Pancreas (tissue), 10 donors: ENCODE data around the gene SH3BGRL2. TPM values are rescaled to one million over a fixed set of nuclear protein-coding genes. Genes with fewer than 3 reads are reported as not detected.
A peak's percentile ranks its signal among the peaks of the same experiment; 100 is the strongest.

Experiments used
- ATAC-seq, 4 donors: fragments of 200-7000 bp; cut with Tn5 transposase; one replicate each; pipeline versions ENCODE4 v1.8.0 to v1.9.1; 2020; ENCODE audit warnings: mild to moderate bottlenecking in 4 of 4, moderate library complexity in 4 of 4
- DNase-seq, 6 donors: peaks; one replicate each; pipeline ENCODE4 v3.0.0-alpha.2; 2020
- FAIRE-seq: peaks from 2 replicates; lab custom pipeline; 2012; peaks lifted over from hg19 to GRCh38; lab: Jason Lieb, UNC
- H3K27ac ChIP-seq, 4 donors: fragments of 200-600 bp; sonication (generic); 1 replicate in 3 of 4; 2 replicates in 1 of 4; pipeline versions ENCODE4 v1.5.0 to v1.8.0; 2020
- H3K27me3 ChIP-seq, 4 donors: fragments of 200-600 bp; one replicate each; pipeline ENCODE4 v1.8.0; 2021
- H3K36me3 ChIP-seq, 3 donors: fragments of 200-600 bp; sonication (generic) in 1 of 3; one replicate each; pipeline versions ENCODE4 v1.5.0 to v1.8.0; 2020 to 2021
- H3K4me1 ChIP-seq, 3 donors: fragments of 200-600 bp; one replicate each; pipeline ENCODE4 v1.8.0; 2021
- H3K4me3 ChIP-seq, 4 donors: fragments of 200-600 bp; sonication (generic) in 2 of 4; one replicate each; pipeline versions ENCODE4 v1.5.0 to v1.8.0; 2020 to 2021
- H3K9me3 ChIP-seq, 4 donors: fragments of 200-600 bp; one replicate each; pipeline ENCODE4 v1.8.0; 2021
- CTCF ChIP-seq, 4 donors: fragments of 200-600 bp; sonication (generic) in 3 of 4; IDR thresholded peaks; one replicate each; pipeline versions ENCODE4 v1.5.0 to v1.8.0; 2021; ENCODE audit warnings: antibody characterized with exemption in 4 of 4
- WGBS, 2 donors: extraction: QIAGEN DNeasy Blood & Tissue Kit; methylation state at CpG; one replicate each; pipeline ENCODE4 v1.1.7; 2013; 5-methylcytosine and 5-hydroxymethylcytosine counted together
- intact Hi-C, 3 donors: fragments of 100-400 bp; cut with DNase I; formaldehyde crosslinking; loops; one replicate each; pipeline versions ENCODE4 v1.11.1 to v1.14.2; 2022
- polyA plus RNA-seq, 2 donors: library from polyadenylated mRNA; stranded (reverse); fragments of 200-250 nt; gene quantifications; one replicate each; pipeline ENCODE4 v1.2.3, GENCODE V29; 2013
- total RNA-seq, 6 donors: library from RNA; stranded (reverse); fragmentation: NEBNext Ultra II Directional in 4 of 6; extraction: Animal tissue kit (Norgen Biotek cat#: 25700) in 4 of 6; gene quantifications; one replicate each; pipeline versions ENCODE4 v1.2.1 to v1.2.4, GENCODE V29; 2021 to 2023
- donor health status: healthy with polysubstance abuse.
- donor health status: DM: no; HTN: no; CAD: no; lungs with moderate emphysema.
- donor health status: DM: no; HTN: no; CAD: no.
- donor health status: control.
- donor health status: control.
- donor health status: Bipolar disorder and iron deficiency.
- donor health status: DM: yes; HTN: yes; CAD: no.
- donor health status: DM: no; HTN: no; CAD: no.
- donor health status: DM: no; HTN: no; CAD: no.
- donor health status: DM: yes; HTN: yes; CAD: no.

The SH3BGRL2 gene
- total and polyA plus RNA-seq, 8 donors = 6.1 to 22.1 (median 11.8) TPM

GRCh38 chr6:79717989-79718388, 86.9 kb downstream of the SH3BGRL2 start:
- ATAC-seq (no peak), FAIRE-seq (no peak), DNase-seq (no peak)
- H3K4me1 ChIP-seq = peaks cover 0 to 4% (median 0%) of the 10 kb centered on the region in 3 donors
- H3K4me3 ChIP-seq = no peak overlapping the region
- no peaks in the 10 kb centered on the region for H3K27me3 ChIP-seq
- H3K9me3 ChIP-seq = no peaks in the 10 kb centered on the region
- WGBS, 2 donors = 94% methylated on average over 2 of the region's 2 CpGs
- no peak overlapping the region for H3K27ac ChIP-seq
- TF ChIP-seq CTCF (IDR thresholded peaks at IDR 0.05) = no peak
- intact Hi-C loops = loop anchor here in 1 of 3 donors (10.0 kb wide), 1 partner anchor 143 kb away; no protein-coding TSS in a partner anchor
- no peaks in the 10 kb centered on the region for H3K36me3 ChIP-seq

GRCh38 chr6:79718509-79719247, 87.5 kb downstream of the SH3BGRL2 start:
- no peaks in the 10 kb centered on the region for H3K9me3 ChIP-seq
- H3K4me3 ChIP-seq = no peak overlapping the region
- H3K4me1 ChIP-seq = peaks cover 0 to 1% (median 0%) of the 10 kb centered on the region in 3 donors
- DNase-seq (no peak), ATAC-seq (no peak), FAIRE-seq (no peak)
- 88 to 89% methylated on average over 8 of the region's 8 CpGs for WGBS, 2 donors
- no peak for TF ChIP-seq CTCF (IDR thresholded peaks at IDR 0.05)
- no peaks in the 10 kb centered on the region for H3K36me3 ChIP-seq
- intact Hi-C loops = loop anchor here in 1 of 3 donors (10.0 kb wide), 1 partner anchor 144 kb away; no protein-coding TSS in a partner anchor
- H3K27me3 ChIP-seq = no peaks in the 10 kb centered on the region
- no peak overlapping the region for H3K27ac ChIP-seq

- intact Hi-C loops = loop anchor here in 1 of 3 donors (10.0 kb wide), 1 partner anchor 145 kb away; no protein-coding TSS in a partner anchor
- FAIRE-seq = no peak
Measured at GRCh38 chr6:79719248-79719960, 88.3 kb downstream of the SH3BGRL2 start.

GRCh38 chr6:79724816-79725215, 93.7 kb downstream of the SH3BGRL2 start:
- no peak for FAIRE-seq
- WGBS, 2 donors = 90 to 97% methylated on average over 2 of the region's 2 CpGs

More at GRCh38 chr6:79719248-79719960, 88.3 kb downstream of the SH3BGRL2 start:
- H3K4me3 ChIP-seq = no peak overlapping the region
- 67 to 80% methylated on average over 6 of the region's 6 CpGs for WGBS, 2 donors
- H3K4me1 ChIP-seq = no peaks in the 10 kb centered on the region
- no peak for TF ChIP-seq CTCF (IDR thresholded peaks at IDR 0.05)
- no peaks in the 10 kb centered on the region for H3K36me3 ChIP-seq
- H3K9me3 ChIP-seq = no peaks in the 10 kb centered on the region
- H3K27me3 ChIP-seq = no peaks in the 10 kb centered on the region
- DNase-seq (no peak), ATAC-seq (peak in 2 of 4 donors; percentile 23 to 43)
- H3K27ac ChIP-seq = no peak overlapping the region

More at GRCh38 chr6:79724816-79725215, 93.7 kb downstream of the SH3BGRL2 start:
- H3K4me1 ChIP-seq = no peaks in the 10 kb centered on the region
- H3K9me3 ChIP-seq = no peaks in the 10 kb centered on the region
- H3K4me3 ChIP-seq = no peak overlapping the region
- ATAC-seq = no peak
- TF ChIP-seq CTCF (IDR thresholded peaks at IDR 0.05) = no peak
- H3K27ac ChIP-seq = no peak overlapping the region
- no peaks in the 10 kb centered on the region for H3K36me3 ChIP-seq
- intact Hi-C loops = no loop called here
- no peak for DNase-seq
- H3K27me3 ChIP-seq = no peaks in the 10 kb centered on the region
